ENCODE measurements around the gene PTGES3. TPM values are rescaled to one million over a fixed set of nuclear protein-coding genes. Genes with fewer than 3 reads are reported as not detected.

Gene PTGES3
- total and polyA plus RNA-seq, 2 of the 8 experiments (the other 6 are each of a cell fraction or from before 2014, with no cell fraction given) = 111 to 464 TPM

- peaks cover 4 to 40% of the 10 kb centered on the region in 2 experiments; a peak in 3 of 4 replicates for H3K79me2 ChIP-seq (ENCODE audit: control insufficient read depth in 1 of 2, insufficient read depth in 2 of 2, low read length in 2 of 2)
- H2BK12ac ChIP-seq (ENCODE audit: low read depth, low read length) = no peak overlapping the region
- H2BK120ac ChIP-seq (replicated peaks; ENCODE audit: low read depth, low read length) = no peak overlapping the region
- H3K9ac ChIP-seq (replicated peaks in 1 of 4; ENCODE audit: extremely low read depth in 1 of 4, low read depth in 3 of 4, low read length in 3 of 4) = no peak overlapping the region
- H2AK5ac ChIP-seq (ENCODE audit: low read depth, low read length) = no peak overlapping the region
- peaks cover 24 to 59% (median 42%) of the 10 kb centered on the region in 4 experiments for H3K36me3 ChIP-seq (ENCODE audit: control insufficient read depth in 2 of 4, insufficient read depth in 4 of 4, low read length in 3 of 4)
- ChIA-PET POLR2A (ENCODE audit: partially characterized antibody) (interaction anchor here (0.9 to 1.6 kb wide), 2 partner anchors 12 to 95 kb away, joined by 3 to 6 read pairs; no protein-coding TSS in a partner anchor), CTCF (ENCODE audit: partially characterized antibody) (interaction anchor here (1.0 to 2.0 kb wide), 5 partner anchors 16 to 102 kb away, joined by 3 to 8 read pairs (median 4); no protein-coding TSS in a partner anchor)
- no peak overlapping the region for H3K56ac ChIP-seq (replicated peaks; ENCODE audit: insufficient read length, low read depth, low read length)
- H2AFZ ChIP-seq (ENCODE audit: low read length) = no peak overlapping the region
- H3K4me1 ChIP-seq (replicated peaks in 1 of 4; ENCODE audit: control insufficient read depth in 3 of 4, insufficient read depth in 4 of 4, low read length in 3 of 4) = no peaks in the 10 kb centered on the region
- no peak overlapping the region for H2BK15ac ChIP-seq (ENCODE audit: low read length)
- no peak overlapping the region for H2BK5ac ChIP-seq (ENCODE audit: low read depth, low read length)
- no peak overlapping the region for H3K4ac ChIP-seq (replicated peaks; ENCODE audit: insufficient read length, low read depth, low read length)
- FAIRE-seq (no peak), DNase-seq (ENCODE audit: low read depth in 1 of 2, low spot score in 2 of 2) (no peak)
- H2BK20ac ChIP-seq (ENCODE audit: low read length) = no peak overlapping the region
- no peak overlapping the region for H4K8ac ChIP-seq (ENCODE audit: extremely low read depth, insufficient read depth, low read length)
- no peak overlapping the region for H4K5ac ChIP-seq (ENCODE audit: insufficient read length, low read depth, low read length)
- no peak overlapping the region for H3K18ac ChIP-seq (ENCODE audit: extremely low read depth, low read length)
- no peaks in the 10 kb centered on the region for H3K9me3 ChIP-seq (ENCODE audit: insufficient read depth in 2 of 2, low read depth in 1 of 2, low read length in 1 of 2)
- H4K20me1 ChIP-seq (replicated peaks in 1 of 2; ENCODE audit: control insufficient read depth in 1 of 2, insufficient read depth in 2 of 2, low read length in 2 of 2) = peaks cover 0 to 8% of the 10 kb centered on the region in 2 experiments
- no peak overlapping the region for H3K14ac ChIP-seq (ENCODE audit: insufficient read length)
- H3K27ac ChIP-seq (ENCODE audit: low read depth, low read length) = no peak overlapping the region
- no peaks in the 10 kb centered on the region for H3K27me3 ChIP-seq (replicated peaks in 1 of 4; ENCODE audit: control insufficient read depth in 3 of 4, extremely low read depth in 1 of 4, insufficient read depth in 3 of 4, low read length in 3 of 4)
- H3K23ac ChIP-seq (ENCODE audit: insufficient read length) = no peak overlapping the region
- H3K4me3 ChIP-seq (ENCODE audit: extremely low read depth in 1 of 4, insufficient read depth in 2 of 4, low read depth in 3 of 4, low read length in 4 of 4) = no peak overlapping the region
- TF ChIP-seq PHF8 (conservative IDR thresholded peaks at IDR 0.05; ENCODE audit: low read depth, low read length) = no peak
- TF ChIP-seq POU5F1 (IDR thresholded peaks at IDR 0.05; ENCODE audit: low read depth, low read length) = no peak
- no peak for TF ChIP-seq MAX (IDR thresholded peaks at IDR 0.05)
- TF ChIP-seq CREB1 (IDR thresholded peaks at IDR 0.05) = no peak
- TF ChIP-seq SIRT6 (IDR thresholded peaks at IDR 0.05; ENCODE audit: low read length) = no peak
- TF ChIP-seq EGR1 (IDR thresholded peaks at IDR 0.05; ENCODE audit: borderline replicate concordance, low read depth, low read length) = no peak
- no peak for TF ChIP-seq CHD1 (IDR thresholded peaks at IDR 0.05; ENCODE audit: low read depth, low read length)
- TF ChIP-seq EZH2 (IDR thresholded peaks at IDR 0.05; ENCODE audit: low read depth, low read length, severe bottlenecking) = no peak
- no peak for TF ChIP-seq SAP30 (IDR thresholded peaks at IDR 0.05; ENCODE audit: insufficient read depth, insufficient replicate concordance, low read length)
- TF ChIP-seq BRCA1 (IDR thresholded peaks at IDR 0.05; ENCODE audit: low read depth, low read length) = no peak
- no peak for TF ChIP-seq TAF1 (IDR thresholded peaks at IDR 0.05; ENCODE audit: low read depth, low read length)
- no peak for TF ChIP-seq EP300 (IDR thresholded peaks at IDR 0.05; ENCODE audit: borderline replicate concordance in 1 of 2, low read depth in 2 of 2, low read length in 2 of 2)
- no peak for TF ChIP-seq BACH1 (IDR thresholded peaks at IDR 0.05; ENCODE audit: low read length)
- no peak for TF ChIP-seq SP1 (IDR thresholded peaks at IDR 0.05; ENCODE audit: low read depth, low read length)
- no peaks in the 10 kb centered on the region for H3K23me2 ChIP-seq (ENCODE audit: low read depth, low read length)
- no peak overlapping the region for H4K91ac ChIP-seq (replicated peaks; ENCODE audit: insufficient read length, low read length)
- H3K79me1 ChIP-seq (ENCODE audit: low read depth, low read length) = peaks cover 2% of the 10 kb centered on the region
- no peak overlapping the region for H3K4me2 ChIP-seq (ENCODE audit: insufficient read depth in 1 of 2, low read depth in 2 of 2, low read length in 2 of 2)
Observed at GRCh38 chr12:56616925-56617324, 71.2 kb downstream of the PTGES3 start.
